HG03432 (cell line): ENCODE measurements around the gene ZNF697.
"Not testable (repeated sequence)": the region's sequence is repeated elsewhere in the genome, so short reads cannot be mapped to it uniquely, and the experiment has no call there.

Source experiments
- ATAC-seq: cut with Tn5 transposase; IDR thresholded peaks from one replicate; pipeline ENCODE4 v1.9.1; 2021; ENCODE audit warnings: mild to moderate bottlenecking, moderate library complexity; ENCODE audit not compliant: unreplicated experiment

The ZNF697 gene

GRCh38 chr1:119603695-119604094, 44.4 kb downstream of the ZNF697 start:
- no peak for ATAC-seq

DNA sequence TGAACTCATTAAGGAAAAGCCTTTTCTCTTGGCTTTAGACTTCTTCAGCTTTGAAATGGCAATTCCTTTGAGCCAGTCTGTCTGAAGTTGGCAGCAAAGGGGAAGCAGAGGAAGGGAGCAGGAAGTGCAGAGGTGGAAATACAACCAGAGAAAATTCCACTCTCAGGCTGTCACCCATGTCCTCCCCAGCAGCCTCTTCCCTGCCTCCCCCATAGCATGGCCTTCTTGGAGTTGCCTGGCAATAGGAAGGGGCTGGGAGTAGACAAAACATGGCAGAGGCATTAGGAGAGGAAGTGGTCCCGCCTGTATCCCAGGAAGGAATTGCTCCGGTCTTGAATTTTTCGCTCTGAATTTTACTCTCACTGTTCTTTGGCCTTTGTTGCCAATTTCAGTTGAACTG, 44.8 kb downstream of the ZNF697 start:
- ATAC-seq, result not testable (repeated sequence)

DNA sequence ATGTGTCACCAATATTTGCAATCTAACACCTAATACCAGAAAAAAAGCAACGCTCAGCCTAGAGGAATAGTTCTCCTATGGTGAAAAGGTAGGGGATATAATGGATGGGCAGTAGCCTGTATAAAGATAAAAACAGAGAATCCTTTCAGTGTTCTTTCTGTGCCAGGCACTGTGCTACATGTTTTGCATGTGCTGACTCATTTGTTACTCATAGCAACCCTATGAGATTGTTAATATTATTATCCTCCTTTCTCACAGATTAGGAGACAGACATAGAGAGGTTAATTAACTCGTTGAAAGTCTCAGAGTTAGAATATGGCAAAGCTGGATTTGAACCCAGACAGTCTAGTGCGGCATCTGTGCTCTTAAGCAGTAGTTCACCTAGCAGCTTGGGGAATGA, 45.3 kb downstream of the ZNF697 start:
- ATAC-seq, result not testable (repeated sequence)

- ATAC-seq, result no peak
Measured at GRCh38 chr1:119602169-119602568, 45.9 kb downstream of the ZNF697 start.

GRCh38 chr1:119600976-119601375, 47.1 kb downstream of the ZNF697 start:
- ATAC-seq, result no peak

DNA sequence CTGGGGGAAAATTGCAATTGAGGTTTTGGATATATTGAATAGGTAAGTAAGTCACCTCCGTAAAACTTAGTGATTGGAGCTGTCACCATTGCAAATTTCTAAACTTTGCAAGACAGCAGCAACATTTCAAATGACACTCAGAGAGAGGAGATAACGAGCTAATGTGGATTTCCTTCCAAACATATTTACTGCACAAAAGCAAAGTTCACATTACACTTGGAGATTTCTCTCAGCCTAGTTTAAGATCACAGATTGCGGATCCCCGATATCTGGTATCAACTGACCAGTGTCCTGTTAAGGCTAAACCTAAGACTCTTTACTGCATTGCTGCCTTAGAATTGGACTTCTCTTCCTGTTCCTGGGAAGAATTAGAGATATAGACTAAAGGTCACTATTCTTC, 47.5 kb downstream of the ZNF697 start:
- no peak for ATAC-seq

GRCh38 chr1:119595606-119596005, 52.5 kb downstream of the ZNF697 start:
- no peak for ATAC-seq

DNA sequence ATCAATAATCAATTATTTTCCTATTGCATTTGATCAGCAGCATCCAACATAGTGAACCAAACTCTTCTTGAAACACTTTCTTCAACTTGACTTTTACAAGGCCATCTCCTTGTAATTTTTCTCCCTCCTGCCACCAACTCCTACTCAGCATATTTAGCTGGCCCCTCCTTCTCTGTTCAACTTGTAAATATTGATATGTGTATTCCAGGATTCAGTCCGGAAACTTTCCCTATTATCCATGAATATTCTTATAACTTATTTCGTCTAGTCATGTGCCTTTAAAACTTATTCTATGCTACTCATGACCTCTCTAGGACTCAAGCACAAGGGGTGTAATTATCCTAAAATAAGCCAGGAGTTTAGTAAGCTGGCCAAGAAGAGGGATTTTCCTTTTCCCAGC, 52.9 kb downstream of the ZNF697 start:
- ATAC-seq, result no peak

DNA sequence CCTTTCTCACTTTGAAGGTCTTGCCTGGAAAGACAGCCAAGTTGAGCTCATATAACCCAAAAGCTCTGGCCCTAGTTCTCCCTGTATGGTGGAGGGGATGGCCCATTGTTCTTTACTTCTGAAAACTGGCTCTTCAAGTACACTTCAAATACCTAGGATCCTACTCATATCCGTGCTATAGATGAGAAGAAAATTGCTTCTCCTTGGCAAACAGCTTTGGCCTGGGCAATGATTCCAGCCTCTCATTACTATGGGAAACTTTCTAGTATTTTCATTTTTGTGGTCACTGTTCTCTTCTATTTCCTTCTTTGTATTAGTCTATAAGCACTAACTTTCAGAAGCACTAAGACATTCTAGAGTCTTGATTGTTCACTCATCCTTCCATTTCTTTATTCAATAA, 53.7 kb downstream of the ZNF697 start:
- ATAC-seq, result no peak

DNA sequence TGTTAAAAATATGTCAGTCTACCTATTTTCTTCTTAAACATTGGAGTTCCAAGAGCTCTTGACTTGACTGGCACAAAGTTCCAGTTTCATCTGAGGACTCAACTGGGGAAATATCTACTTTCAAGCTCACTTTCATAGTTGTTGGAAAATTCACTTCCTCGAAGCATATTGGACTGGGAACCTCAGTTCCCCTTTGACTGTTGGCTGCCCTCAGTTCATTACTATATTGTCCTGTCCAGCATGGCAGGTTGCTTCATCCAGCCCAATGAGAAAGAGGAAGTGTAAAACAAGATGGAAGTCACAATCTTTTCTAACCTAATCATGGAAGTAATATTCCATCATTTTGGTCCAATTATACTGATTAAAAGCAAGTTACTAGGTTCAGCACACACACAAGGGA, 54.3 kb downstream of the ZNF697 start:
- ATAC-seq, result no peak

DNA sequence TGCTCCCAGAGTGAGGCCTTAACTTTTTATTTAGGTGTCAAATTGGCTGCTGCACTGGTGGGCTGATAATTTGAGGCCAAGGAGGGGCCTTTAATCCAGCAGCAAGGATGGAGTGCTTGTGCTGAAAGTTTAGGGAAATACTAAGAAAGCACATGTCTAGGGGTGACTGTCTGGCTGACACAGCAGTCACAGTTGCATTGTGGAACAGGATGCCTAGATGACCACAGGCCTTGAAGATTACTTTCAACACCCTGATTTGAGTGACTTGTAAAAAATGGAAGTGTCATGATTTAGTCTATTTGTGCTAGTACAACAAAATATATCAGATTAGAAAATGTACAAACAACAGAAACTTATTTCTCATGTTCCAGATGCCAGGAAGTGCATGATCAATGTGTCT, 57.7 kb downstream of the ZNF697 start:
- no peak for ATAC-seq

GRCh38 chr1:119588621-119589020, 59.4 kb downstream of the ZNF697 start:
- ATAC-seq, result no peak

- no peak for ATAC-seq
Measured at GRCh38 chr1:119587341-119587740, 60.7 kb downstream of the ZNF697 start.

DNA sequence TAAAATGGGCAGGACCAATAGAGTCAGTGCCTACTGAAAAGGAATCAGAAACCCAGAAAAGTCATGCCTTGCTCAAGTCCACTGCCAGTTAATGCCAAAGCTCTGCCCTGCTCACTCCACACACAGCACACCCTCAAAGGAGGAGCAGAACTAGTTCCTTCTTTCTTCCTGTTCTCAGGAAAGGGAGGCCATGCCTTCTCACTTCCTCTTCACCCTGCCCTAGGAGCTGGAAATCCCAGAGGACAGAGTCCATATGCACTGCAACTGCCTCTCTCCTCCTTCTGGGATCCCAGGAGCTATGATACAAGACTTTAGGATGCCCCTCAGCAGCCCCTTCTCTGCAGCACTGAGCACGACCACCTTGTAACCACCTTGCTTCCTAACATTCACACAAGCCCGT, 62.3 kb downstream of the ZNF697 start:
- not testable (repeated sequence) for ATAC-seq

GRCh38 chr1:119582801-119583200, 65.3 kb downstream of the ZNF697 start:
- no peak for ATAC-seq

DNA sequence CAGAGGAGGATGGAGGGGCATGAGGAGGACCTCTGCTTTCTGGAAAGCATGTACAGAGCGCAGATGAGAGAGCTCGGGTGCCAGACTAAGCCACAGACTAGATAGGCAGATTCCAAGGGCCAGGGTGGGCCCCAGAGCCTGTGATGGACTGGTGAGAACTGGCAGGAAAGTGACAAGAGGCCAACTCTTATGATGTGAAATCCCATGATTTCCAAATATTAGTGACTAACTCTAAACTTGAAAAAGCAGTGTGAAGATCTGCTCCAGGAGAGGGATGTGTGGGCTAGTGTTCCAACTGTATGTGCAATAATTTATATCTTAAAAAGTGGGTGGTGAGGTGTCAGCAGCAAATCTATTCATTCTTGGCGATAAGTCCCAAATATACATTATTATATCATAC, 67.0 kb downstream of the ZNF697 start:
- ATAC-seq, result not testable (repeated sequence)

DNA sequence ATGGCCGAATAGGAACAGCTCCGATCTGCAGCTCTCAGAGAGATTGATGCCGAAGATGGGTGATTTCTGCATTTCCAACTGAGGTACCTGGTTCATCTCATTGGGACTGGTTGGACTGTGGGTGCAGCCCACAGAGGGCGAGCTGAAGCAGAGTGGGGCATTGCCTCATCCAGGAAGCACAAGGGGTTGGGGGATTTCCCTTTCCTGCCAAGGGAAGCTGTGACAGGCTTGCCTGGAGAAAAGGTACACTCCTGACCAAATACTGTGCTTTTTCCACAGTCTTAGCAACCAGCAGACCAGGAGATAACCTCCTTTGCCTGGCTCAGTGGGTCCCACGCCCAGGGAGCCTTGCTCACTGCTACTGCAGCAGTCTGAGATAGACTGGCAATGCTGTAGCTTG, 74.2 kb downstream of the ZNF697 start:
- ATAC-seq, result no peak

- not testable (repeated sequence) for ATAC-seq
Measured at GRCh38 chr1:119569930-119570622, 78.0 kb downstream of the ZNF697 start.
